DMS53 treated with DMSO at 0.1 percent for 48 hours (cell line): Measurements from ENCODE around the gene HS6ST2.

Source experiments
- DNase-seq: peaks from one replicate; lab custom pipeline; 2025; ENCODE audit not compliant: unreplicated experiment; lab: John Stamatoyannopoulos, UW

Gene HS6ST2

DNA sequence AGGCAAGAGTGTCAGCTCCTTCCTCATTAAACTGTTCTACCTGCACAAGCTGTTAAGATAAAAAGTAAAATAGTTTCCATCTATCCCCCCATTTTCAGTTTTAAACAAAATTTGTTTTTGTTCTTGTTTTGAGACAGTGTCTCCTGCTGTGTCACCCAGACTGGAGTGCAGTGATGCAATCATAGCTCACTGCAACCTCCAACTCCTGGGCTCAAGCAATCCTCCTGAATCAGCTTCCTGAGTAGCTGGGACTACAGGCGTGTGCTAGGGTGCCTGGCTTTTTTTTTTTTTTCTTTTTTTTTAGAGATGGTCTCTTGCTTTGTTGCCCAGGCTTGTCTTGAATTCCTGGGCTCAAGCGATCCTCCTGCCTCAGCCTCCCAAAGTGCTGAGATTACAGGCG, 105.4 kb downstream of the HS6ST2 start:
- DNase-seq = no peak

DNA sequence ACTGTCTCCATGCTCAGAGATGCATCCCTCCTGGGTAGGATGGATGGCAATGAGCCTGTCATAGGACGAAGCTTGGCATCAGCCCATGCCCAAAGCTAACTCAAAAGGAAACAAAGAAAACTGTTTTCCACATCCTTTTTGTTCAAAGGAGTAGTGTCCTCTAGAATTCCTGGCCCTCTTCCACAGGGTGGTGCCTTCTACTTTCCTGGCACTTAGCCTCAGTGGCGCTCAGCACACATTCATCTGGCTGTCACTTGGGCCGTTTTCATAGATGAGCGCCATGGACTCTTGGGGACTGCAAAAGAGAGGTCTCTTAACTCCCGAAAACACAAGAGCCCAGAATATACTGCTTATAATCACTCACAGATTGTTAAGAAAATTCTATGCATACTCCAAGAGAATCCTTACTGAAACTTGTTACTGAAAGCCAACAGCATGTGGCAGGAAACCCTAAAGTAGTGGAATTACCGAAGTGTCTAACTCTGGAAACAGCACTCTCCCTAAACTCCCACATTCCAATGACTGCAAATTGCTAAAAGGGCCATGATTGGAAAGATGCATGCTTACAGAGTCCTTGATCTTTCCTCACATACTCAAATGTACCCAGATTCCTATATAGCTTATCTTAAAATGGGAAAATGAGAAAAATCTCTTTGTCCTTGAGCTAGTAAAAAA, 110.0 kb downstream of the HS6ST2 start:
- no peak for DNase-seq

DNA sequence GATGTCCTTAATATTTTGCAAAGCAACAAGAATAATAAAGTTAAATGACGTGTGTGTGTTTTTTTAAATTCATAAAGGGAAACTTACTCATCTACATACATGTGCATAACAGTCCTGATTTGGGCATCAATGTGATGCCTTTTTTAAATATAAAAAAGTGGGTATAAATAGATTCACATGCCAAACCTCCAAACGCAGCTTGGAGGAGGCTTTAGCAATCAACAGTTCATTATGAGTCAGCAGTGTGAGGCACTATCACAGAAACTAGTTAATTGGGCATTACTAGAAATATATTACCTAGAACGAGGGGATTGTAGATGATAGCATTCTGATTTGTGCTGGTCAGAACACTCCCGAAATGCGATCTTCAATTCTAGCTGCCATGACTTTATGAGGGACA, 115.1 kb downstream of the HS6ST2 start:
- no peak for DNase-seq

DNA sequence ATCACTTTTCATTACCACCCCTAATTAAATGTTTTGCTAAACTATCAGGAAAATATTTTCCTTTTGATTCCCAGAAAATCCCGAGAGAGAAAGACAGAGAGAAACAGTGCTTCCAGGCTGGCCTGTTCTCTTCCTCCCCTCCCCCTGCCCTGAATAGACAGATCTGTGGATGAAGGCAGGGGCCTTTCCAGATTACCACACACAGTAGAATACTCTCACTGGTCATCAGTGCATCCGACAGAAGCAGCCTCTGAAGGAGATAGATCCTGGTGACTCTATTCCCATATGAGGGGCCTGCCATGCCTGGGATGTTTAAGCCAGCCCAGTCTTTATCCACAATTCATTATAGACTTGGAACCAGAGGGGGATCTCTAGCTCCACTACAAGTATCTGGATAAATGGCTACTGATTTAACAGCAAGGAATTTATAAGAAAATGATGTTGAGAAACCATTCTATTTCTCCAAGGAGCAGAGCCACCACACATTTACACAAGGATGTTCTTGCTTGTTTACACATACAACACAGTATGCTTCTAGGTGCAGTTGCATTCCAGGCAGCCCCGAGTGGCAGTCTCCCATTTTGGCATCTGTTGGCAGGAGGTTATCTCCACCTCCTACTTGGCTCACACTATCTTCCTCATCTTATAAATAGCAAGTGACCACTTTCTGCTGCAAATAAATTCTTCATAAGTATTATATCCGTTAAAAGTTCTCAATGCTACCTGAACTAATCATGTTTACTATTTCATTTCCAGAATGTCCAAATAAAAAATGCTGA, 115.8 kb downstream of the HS6ST2 start:
- DNase-seq = no peak

DNA sequence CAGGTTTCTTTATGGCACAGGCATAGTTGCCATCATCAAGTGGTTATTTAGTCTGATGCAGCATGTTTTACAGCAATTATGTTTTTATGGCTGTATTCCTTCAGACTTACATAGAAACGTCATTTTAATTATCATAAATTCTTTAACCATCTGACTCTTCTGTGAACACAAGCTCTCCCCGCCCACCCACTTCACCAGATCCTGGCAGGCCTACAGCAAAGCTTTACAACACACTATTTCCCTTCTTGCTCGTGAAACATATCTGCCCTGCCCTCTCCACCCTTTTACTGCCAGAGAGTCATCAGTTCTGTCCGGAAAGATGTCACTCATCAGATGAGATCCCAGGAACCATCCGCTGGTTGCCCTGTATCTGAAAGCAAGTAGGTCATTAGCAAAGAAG, 120.5 kb downstream of the HS6ST2 start:
- no peak for DNase-seq

DNA sequence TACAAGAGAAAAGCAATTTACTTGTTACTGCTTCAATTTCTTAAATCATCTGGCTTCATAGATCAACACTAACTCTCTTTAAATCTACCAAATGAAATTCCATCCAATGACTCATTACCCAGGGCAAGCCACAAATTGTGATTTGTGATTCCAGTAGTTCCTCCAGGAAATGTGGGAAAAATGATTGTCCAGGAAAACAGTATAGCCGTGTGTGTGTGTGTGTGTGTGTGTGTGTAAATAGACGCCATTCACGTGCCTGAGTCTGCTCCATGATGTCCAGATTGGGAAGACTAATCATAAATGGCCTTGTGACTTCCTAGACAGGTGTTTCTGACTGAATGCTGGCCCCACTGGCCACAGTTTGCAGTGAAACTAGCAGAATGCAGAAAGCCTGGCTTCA, 121.3 kb downstream of the HS6ST2 start:
- peak; percentile 6 for DNase-seq

DNA sequence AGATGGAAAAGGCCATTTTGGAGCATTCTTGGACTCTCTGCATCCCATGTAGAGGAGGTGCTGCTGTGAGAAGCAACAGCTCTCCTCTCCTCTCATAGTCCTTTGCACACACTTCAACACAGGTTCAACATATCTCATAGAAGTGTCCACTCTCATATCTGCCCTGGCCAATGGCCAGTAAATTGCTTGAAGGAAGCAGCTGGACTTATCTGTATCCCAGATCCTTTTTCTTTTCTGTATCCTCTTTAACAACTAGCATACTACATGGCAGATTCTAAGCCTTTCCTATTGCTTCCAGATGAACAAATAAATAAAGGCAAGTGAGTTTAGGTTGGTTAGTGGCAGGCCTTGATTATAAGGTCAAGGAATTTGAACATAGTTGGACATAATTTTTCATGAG, 122.0 kb downstream of the HS6ST2 start:
- no peak for DNase-seq

DNA sequence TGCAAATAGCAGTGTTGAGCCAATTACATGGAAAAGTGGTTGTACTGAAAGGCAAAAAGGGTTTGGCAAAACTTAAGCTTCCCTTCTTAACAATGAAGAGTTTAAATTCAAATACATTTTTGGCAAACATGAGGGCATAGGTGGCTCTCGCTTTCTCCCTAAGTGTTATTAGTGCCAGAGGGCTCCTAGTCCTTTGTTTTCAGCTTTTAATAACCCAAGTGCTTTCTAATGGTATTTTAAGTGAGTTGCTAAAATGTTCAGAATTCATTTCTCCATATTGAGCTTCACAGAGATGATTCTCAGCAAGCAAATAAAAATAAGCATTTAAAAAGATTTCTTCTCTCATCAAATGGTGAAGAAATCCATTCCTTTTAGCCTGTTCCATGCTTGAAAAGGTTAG, 123.7 kb downstream of the HS6ST2 start:
- no peak for DNase-seq

DNA sequence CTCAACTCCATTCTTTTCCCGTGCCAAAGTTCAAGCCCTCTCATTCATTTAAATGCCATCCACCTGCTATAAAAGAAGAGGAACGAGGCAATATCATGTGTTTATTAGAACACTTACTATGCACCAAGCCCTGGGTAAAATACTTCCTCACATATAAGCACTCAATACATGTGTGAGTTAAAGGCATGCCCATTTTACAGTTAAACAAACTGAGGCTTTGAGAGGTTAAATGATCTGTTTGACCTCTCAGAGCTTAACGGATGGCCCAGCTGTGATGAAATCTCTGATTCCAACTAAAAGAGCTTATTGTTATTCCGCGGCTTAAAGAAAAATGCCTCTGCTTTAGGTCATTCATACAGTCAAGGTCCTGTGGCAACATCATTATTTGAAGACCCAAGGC, 124.3 kb downstream of the HS6ST2 start:
- DNase-seq = no peak

DNA sequence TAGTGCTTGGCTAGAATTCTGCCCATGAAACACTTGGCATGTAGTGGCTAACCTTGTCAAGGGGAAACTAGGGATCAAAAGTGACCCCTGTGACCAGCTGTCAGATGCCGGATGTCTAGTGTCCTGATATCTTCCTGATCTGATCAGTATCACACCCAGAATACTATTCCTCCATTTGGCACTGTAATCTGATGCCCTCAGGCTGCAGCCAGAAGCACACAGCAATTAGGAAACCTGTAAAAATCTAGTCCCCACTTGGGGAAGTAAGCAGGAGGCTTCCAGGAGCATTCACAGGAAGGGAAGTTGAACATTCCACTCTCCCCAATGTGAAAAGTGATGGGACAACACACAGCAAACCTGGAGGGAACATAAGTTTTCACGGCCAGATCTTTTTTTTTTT, 125.1 kb downstream of the HS6ST2 start:
- no peak for DNase-seq

DNA sequence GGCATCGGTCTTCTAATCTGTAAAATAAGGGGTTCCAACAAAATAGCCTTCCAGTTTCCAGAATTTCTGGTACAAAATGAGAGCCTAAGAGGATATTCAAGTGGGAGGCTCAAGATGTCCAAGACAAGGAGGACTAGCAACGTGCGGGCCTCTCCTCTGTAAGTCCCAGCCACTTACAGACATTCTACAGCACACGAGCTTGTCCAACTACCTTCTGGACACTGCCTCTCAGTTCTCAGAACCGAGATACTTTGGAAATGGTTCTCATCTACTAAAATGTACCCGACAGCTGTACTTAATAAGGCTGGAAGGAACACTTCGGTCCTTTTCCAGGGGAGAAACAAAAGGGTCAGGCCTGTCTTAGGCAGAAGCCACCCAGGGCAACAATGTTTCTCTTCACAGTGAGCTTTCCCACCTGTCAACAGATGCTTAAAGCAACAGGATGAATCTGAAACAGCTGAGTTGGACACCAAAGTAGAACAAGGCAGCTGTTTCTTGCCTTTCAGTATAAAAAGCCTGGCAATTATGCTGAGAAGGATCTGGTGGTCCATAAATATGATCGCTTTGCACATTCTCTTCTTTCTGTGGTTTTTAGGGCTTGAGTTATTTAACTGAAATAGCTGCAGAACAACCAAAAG, 127.0 kb downstream of the HS6ST2 start:
- no peak for DNase-seq

DNA sequence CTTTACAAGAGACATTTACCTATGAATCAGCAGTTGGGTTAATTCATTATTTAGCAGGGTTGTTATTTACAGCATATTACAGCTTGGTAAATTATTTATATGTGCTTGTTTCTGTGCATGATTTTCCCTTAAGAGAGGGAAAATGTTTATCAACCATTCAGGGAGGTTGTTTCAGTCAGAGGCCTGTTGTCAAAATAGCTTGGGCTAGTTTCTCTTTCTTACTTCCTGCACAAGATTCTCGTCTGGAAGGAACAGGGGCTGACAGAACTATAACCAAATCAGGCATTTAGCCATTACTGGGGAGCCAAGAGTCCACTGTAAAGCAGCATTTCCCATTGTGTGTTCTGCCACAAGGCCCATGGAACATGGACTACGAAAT, 135.8 kb downstream of the HS6ST2 start:
- DNase-seq = no peak

DNA sequence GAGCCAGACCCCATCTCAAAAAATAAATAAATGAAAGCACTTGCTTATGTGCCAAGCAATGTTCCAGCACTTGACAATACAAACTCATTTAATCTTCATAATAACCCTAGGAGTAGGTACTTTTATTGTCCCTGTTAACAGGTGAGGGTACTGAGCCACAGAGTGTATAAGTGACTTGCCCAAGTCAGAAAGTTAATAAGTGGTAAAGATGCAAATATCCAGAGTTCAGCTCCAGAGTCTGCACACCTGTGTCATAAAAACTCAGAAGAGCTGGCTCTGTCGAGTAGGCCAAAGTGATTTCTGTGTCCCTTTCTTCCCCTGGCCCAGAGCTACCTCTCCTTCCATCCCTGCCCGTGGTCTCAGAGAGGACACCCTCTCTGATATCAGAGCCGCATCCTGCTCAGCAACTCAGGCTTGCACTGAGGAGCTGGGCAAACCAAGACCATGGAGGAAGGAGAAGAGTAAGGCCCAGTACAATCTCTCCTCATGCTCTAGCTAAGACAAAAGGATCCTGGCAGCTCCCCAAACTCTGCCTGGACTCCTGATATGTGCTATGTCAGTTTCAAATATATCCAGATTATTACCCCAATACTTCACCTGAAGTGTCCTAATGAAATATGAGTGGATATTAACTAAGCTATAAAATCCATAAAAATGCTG, 136.3 kb downstream of the HS6ST2 start:
- no peak for DNase-seq

DNA sequence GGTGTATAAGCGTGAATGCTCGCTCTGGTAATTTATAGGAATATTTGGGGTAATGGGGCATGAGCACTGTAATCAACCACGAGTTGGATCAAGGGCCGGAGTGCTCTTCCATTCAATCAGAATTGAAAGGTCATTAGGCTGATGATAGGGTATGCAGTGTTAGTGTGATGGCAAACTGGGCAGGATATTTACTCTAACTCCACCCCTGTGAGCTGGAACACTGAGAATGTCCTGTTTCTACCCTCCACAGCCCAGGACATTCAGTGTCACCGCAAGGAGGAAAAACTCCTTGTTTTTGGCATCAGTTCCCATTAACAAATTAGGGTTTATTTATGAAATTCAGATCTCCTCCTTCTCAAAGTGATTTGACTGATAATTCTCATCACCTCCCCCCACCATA, 137.8 kb downstream of the HS6ST2 start:
- no peak for DNase-seq

DNA sequence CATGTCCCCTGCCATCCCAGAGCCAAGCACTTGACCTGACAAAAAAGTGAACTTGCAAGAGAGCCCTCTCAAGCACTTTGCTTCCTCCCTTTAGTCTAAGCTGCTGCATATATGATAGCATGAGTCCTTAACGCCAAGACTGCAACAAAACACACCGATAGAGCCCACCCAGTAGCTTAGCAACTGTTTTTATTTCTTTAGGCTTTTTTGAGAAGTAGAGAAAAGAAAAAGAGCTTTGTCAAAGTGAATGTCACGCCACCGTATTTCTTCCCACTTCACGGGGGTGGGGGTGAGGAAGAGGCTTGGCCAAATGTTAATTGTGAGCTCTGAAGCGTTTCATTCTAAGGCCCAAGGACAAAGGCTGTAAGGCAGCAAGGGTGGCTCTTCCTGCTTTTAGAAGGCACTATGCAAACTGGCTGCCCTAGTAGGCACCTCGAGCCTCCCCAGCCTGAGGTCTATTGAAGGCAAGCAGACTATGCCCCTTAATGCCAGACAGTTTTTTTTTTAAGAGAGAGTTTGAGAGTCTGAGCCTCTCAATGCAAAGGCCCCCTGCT, 138.6 kb downstream of the HS6ST2 start:
- DNase-seq = no peak

DNA sequence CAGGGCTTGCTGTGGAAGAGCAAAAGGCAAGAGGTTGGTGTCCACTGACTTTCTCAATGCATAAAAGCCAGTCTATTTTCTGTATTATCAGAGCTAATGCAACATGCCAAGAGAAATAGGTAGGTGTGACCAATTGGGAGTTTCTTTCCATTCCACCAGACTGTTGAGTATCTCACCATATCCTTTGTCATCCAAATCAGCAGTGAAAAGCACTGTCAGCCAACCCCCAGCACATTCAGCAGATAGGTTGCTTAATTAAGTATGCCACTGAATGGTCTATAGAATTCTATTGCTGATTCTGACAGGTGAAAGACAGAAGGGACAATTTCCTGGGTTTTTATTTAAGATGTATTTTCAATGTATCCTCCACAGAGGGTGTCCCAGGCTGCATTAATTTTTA, 139.8 kb downstream of the HS6ST2 start:
- DNase-seq = no peak

DNA sequence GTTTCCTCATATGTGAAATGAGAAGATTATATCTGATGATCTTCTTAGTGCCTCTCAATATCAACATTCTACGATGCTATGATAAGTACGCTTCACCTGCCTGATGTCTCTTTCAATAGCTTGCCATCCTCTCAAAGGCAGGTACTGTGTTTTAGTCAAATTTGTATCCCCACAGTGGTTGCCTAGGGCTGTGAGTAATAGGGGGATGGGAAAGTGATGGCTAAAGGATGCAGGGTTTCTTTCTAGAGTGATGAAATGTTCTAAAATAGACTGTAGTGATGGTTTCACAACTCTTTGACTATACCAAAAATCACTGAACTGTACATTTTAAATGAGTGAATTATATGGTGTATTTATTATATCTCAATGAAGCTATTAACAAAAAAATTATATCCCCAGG, 142.8 kb downstream of the HS6ST2 start:
- DNase-seq = no peak

DNA sequence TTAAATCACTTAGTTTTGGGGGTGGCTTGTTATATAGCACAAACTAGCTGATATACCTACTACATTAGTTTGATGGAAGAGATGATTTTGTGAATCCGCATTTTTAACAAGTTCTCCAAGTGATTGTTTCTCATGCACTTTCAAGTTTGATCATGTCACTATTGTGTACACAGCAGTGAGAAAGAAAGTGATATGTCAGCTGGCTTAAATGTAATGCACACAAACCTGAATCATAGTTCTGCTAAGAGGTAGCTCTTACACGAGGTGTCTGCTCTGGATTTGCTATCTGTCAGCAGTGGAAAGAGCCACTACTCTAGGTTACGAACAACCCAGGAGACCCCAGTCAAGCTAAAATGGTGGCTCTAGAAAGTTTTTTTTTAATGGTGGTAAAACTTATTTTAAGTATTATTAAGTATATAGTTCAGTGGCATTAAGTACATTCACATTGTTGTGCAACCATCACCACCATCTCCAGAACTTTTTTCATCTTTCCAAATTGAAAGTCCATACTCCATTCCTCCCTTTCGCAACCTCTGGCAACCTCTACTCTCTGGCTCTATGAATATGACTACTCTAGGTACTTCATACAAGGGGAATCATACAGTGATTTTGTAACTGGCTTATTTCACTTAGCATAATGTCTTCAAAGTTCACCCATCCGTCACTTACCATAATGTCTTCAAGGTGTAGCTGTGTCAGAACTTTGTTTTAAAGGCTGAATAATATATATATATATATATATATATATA, 147.3 kb downstream of the HS6ST2 start:
- no peak for DNase-seq

DNA sequence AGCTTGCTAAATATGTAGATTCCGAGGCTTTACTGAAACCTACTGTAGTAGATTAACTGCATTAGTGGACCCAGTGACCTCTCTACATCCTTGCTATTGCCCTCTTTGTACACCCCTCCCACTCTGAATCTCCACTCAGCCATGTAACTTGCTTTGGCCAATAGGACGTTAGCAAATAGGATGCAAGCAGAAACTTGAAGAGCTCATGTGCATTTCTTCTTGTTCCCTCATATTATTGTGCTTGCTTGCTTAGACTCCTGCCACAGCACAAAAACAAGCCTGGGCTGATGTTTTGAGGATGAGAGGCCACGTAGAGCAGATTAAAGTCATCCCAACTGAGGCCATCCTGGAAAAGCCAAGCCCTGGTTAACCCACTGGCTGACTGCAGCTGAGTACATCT, 147.9 kb downstream of the HS6ST2 start:
- DNase-seq = no peak

DNA sequence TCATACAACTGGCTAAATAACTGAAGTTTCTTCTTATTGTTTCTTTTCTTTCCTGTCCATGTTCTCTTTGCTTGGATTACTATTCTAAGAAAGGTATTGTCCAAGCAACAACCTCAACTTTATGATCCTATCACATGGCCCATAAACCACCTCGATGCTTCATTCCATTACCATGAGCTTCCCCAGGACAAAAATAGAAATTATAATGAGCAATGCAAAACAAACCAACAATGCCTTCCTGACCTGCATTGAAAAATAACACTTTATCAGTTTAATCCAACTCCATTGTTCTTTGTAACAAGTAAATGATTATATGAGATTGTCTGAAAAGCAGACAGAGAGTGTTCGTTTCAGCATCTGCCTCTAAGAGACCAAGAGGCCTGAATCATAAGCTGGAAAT, 148.8 kb downstream of the HS6ST2 start:
- no peak for DNase-seq
